ENCODE data around the gene CCDC15.

CCDC15 gene

GRCh38 chr11:125084761-125085231 lies 130.8 kb downstream of the CCDC15 start:
- no peaks in the 10 kb centered on the region for H3K36me3 ChIP-seq (ENCODE audit: control insufficient read depth in 1 of 2, insufficient read depth in 2 of 2, low read length in 2 of 2)
- H2AK5ac ChIP-seq (ENCODE audit: low read length) = no peak overlapping the region
- H3K4ac ChIP-seq (ENCODE audit: low read depth, low read length) = no peak overlapping the region
- no CpG with 5 or more reads among the region's 8 CpGs for WGBS (ENCODE audit: extremely low coverage, insufficient coverage, insufficient read length)
- H3K79me1 ChIP-seq (ENCODE audit: low read length) = no peaks in the 10 kb centered on the region
- H3K23ac ChIP-seq (ENCODE audit: low read length) = no peak overlapping the region
- H3K4me3 ChIP-seq (ENCODE audit: low read depth, low read length) = no peak overlapping the region
- H4K8ac ChIP-seq (ENCODE audit: low read depth, low read length) = no peak overlapping the region
- H3K79me2 ChIP-seq (ENCODE audit: control insufficient read depth, insufficient read depth, low read length, poor library complexity) = no peaks in the 10 kb centered on the region
- no peaks in the 10 kb centered on the region for H3K9me3 ChIP-seq (ENCODE audit: insufficient read depth, low read depth, low read length)
- H3K27me3 ChIP-seq (ENCODE audit: insufficient read depth, low read length) = no peaks in the 10 kb centered on the region
- no peak overlapping the region for H2AFZ ChIP-seq (ENCODE audit: insufficient read depth, low read length, poor library complexity)
- no peak overlapping the region for H2BK5ac ChIP-seq (ENCODE audit: low read depth, low read length, poor library complexity)
- no peak overlapping the region for H3K27ac ChIP-seq (ENCODE audit: low read depth, low read length)
- no peak overlapping the region for H4K91ac ChIP-seq (ENCODE audit: low read depth, low read length)
- H3K18ac ChIP-seq (ENCODE audit: low read length) = no peak overlapping the region
- no peak overlapping the region for H3K14ac ChIP-seq (ENCODE audit: low read length)
- H4K12ac ChIP-seq (ENCODE audit: low read depth, low read length) = no peak overlapping the region
- no peak overlapping the region for H2BK12ac ChIP-seq (ENCODE audit: low read length)
- H3K9ac ChIP-seq (ENCODE audit: low read length) = no peak overlapping the region
- no peak overlapping the region for H2BK120ac ChIP-seq (ENCODE audit: insufficient read depth, low read length, poor library complexity)
- no peak overlapping the region for H3K4me2 ChIP-seq (ENCODE audit: low read length)
- no peak for DNase-seq
- H3K4me1 ChIP-seq (ENCODE audit: control insufficient read depth in 1 of 2, insufficient read depth in 2 of 2, low read length in 2 of 2) = no peaks in the 10 kb centered on the region

- Histone ChIP-seq H3K9me3 (ENCODE audit: insufficient read depth, low read depth, low read length) (no peaks in the 10 kb centered on the region), H3K4me2 (ENCODE audit: low read length) (no peak overlapping the region), H3K4me1 (ENCODE audit: control insufficient read depth in 1 of 2, insufficient read depth in 2 of 2, low read length in 2 of 2) (no peaks in the 10 kb centered on the region), H4K12ac (ENCODE audit: low read depth, low read length) (no peak overlapping the region), H2BK12ac (ENCODE audit: low read length) (no peak overlapping the region), H3K9ac (ENCODE audit: low read length) (no peak overlapping the region), H3K14ac (ENCODE audit: low read length) (no peak overlapping the region), H3K27me3 (ENCODE audit: insufficient read depth, low read length) (no peaks in the 10 kb centered on the region), H2BK5ac (ENCODE audit: low read depth, low read length, poor library complexity) (no peak overlapping the region), H3K18ac (ENCODE audit: low read length) (no peak overlapping the region), H3K4ac (ENCODE audit: low read depth, low read length) (no peak overlapping the region), H3K79me1 (ENCODE audit: low read length) (no peaks in the 10 kb centered on the region), H2BK120ac (ENCODE audit: insufficient read depth, low read length, poor library complexity) (no peak overlapping the region), H3K27ac (ENCODE audit: low read depth, low read length) (no peak overlapping the region), H4K8ac (ENCODE audit: low read depth, low read length) (no peak overlapping the region), H2AK5ac (ENCODE audit: low read length) (no peak overlapping the region), H3K79me2 (ENCODE audit: control insufficient read depth, insufficient read depth, low read length, poor library complexity) (no peaks in the 10 kb centered on the region), H4K91ac (ENCODE audit: low read depth, low read length) (no peak overlapping the region), H3K36me3 (ENCODE audit: control insufficient read depth in 1 of 2, insufficient read depth in 2 of 2, low read length in 2 of 2) (no peaks in the 10 kb centered on the region), H3K4me3 (ENCODE audit: low read depth, low read length) (no peak overlapping the region), H2AFZ (ENCODE audit: insufficient read depth, low read length, poor library complexity) (no peak overlapping the region), H3K23ac (ENCODE audit: low read length) (no peak overlapping the region)
- WGBS (ENCODE audit: extremely low coverage, insufficient coverage, insufficient read length) = no CpG with 5 or more reads among the region's 20 CpGs
- no peak for DNase-seq
Measured at GRCh38 chr11:125085301-125086081, 131.5 kb downstream of the CCDC15 start.

GRCh38 chr11:125086633-125087296 lies 132.8 kb downstream of the CCDC15 start:
- Histone ChIP-seq H3K27ac (ENCODE audit: low read depth, low read length) (no peak overlapping the region), H2BK120ac (ENCODE audit: insufficient read depth, low read length, poor library complexity) (no peak overlapping the region), H3K4me1 (ENCODE audit: control insufficient read depth in 1 of 2, insufficient read depth in 2 of 2, low read length in 2 of 2) (peaks cover 3% of the 10 kb centered on the region in 2 experiments), H3K18ac (ENCODE audit: low read length) (no peak overlapping the region), H3K79me1 (ENCODE audit: low read length) (no peaks in the 10 kb centered on the region), H4K8ac (ENCODE audit: low read depth, low read length) (no peak overlapping the region), H3K79me2 (ENCODE audit: control insufficient read depth, insufficient read depth, low read length, poor library complexity) (no peaks in the 10 kb centered on the region), H2AK5ac (ENCODE audit: low read length) (no peak overlapping the region), H2AFZ (ENCODE audit: insufficient read depth, low read length, poor library complexity) (no peak overlapping the region), H3K4me3 (ENCODE audit: low read depth, low read length) (no peak overlapping the region), H2BK12ac (ENCODE audit: low read length) (no peak overlapping the region), H2BK5ac (ENCODE audit: low read depth, low read length, poor library complexity) (no peak overlapping the region), H3K9me3 (ENCODE audit: insufficient read depth, low read depth, low read length) (no peaks in the 10 kb centered on the region), H3K36me3 (ENCODE audit: control insufficient read depth in 1 of 2, insufficient read depth in 2 of 2, low read length in 2 of 2) (no peaks in the 10 kb centered on the region), H3K4me2 (ENCODE audit: low read length) (no peak overlapping the region), H4K91ac (ENCODE audit: low read depth, low read length) (no peak overlapping the region), H3K4ac (ENCODE audit: low read depth, low read length) (no peak overlapping the region), H4K12ac (ENCODE audit: low read depth, low read length) (no peak overlapping the region), H3K27me3 (ENCODE audit: insufficient read depth, low read length) (no peaks in the 10 kb centered on the region), H3K14ac (ENCODE audit: low read length) (no peak overlapping the region), H3K23ac (ENCODE audit: low read length) (no peak overlapping the region), H3K9ac (ENCODE audit: low read length) (no peak overlapping the region)
- DNase-seq = no peak
- WGBS (ENCODE audit: extremely low coverage, insufficient coverage, insufficient read length) = no CpG with 5 or more reads among the region's 14 CpGs

- no peak overlapping the region for H3K23ac ChIP-seq (ENCODE audit: low read length)
- H2BK5ac ChIP-seq (ENCODE audit: low read depth, low read length, poor library complexity) = no peak overlapping the region
- no peak for DNase-seq
- no peak overlapping the region for H2AFZ ChIP-seq (ENCODE audit: insufficient read depth, low read length, poor library complexity)
- no peak overlapping the region for H2BK120ac ChIP-seq (ENCODE audit: insufficient read depth, low read length, poor library complexity)
- no peak overlapping the region for H3K27ac ChIP-seq (ENCODE audit: low read depth, low read length)
- H3K14ac ChIP-seq (ENCODE audit: low read length) = no peak overlapping the region
- H3K9me3 ChIP-seq (ENCODE audit: insufficient read depth, low read depth, low read length) = no peaks in the 10 kb centered on the region
- H3K27me3 ChIP-seq (ENCODE audit: insufficient read depth, low read length) = no peaks in the 10 kb centered on the region
- H2AK5ac ChIP-seq (ENCODE audit: low read length) = no peak overlapping the region
- no peak overlapping the region for H3K18ac ChIP-seq (ENCODE audit: low read length)
- no peaks in the 10 kb centered on the region for H3K79me2 ChIP-seq (ENCODE audit: control insufficient read depth, insufficient read depth, low read length, poor library complexity)
- no peaks in the 10 kb centered on the region for H3K36me3 ChIP-seq (ENCODE audit: control insufficient read depth in 1 of 2, insufficient read depth in 2 of 2, low read length in 2 of 2)
- H3K79me1 ChIP-seq (ENCODE audit: low read length) = no peaks in the 10 kb centered on the region
- no peak overlapping the region for H4K8ac ChIP-seq (ENCODE audit: low read depth, low read length)
- no CpG with 5 or more reads among the region's 2 CpGs for WGBS (ENCODE audit: extremely low coverage, insufficient coverage, insufficient read length)
- H3K4ac ChIP-seq (ENCODE audit: low read depth, low read length) = no peak overlapping the region
- no peak overlapping the region for H3K4me2 ChIP-seq (ENCODE audit: low read length)
- peaks cover 4 to 5% of the 10 kb centered on the region in 2 experiments for H3K4me1 ChIP-seq (ENCODE audit: control insufficient read depth in 1 of 2, insufficient read depth in 2 of 2, low read length in 2 of 2)
- no peak overlapping the region for H2BK12ac ChIP-seq (ENCODE audit: low read length)
- H4K12ac ChIP-seq (ENCODE audit: low read depth, low read length) = no peak overlapping the region
- H4K91ac ChIP-seq (ENCODE audit: low read depth, low read length) = no peak overlapping the region
- no peak overlapping the region for H3K9ac ChIP-seq (ENCODE audit: low read length)
- H3K4me3 ChIP-seq (ENCODE audit: low read depth, low read length) = no peak overlapping the region
Measured at GRCh38 chr11:125088123-125088522, 134.1 kb downstream of the CCDC15 start.
